T-helper 2 cell treated with Interferon-gamma antibody and Interleukin-4, amounts not matched to agents 5 μg/mL and 100 μg/mL, for 36 hours (primary cell): ENCODE results near the gene C1orf146.

Experiments used
- DNase-seq: peaks from one replicate; pipeline ENCODE4 v3.0.0; 2021; ENCODE audit warnings: low spot score
- H3K27ac Mint-ChIP-seq: one replicate; pipeline ENCODE4 v1.8.0; 2021; ENCODE audit warnings: mild to moderate bottlenecking, mixed read lengths
- H3K27me3 Mint-ChIP-seq: one replicate; pipeline ENCODE4 v1.8.0; 2021; ENCODE audit warnings: low read depth, mixed read lengths
- H3K36me3 Mint-ChIP-seq: one replicate; pipeline ENCODE4 v1.8.0; 2021; ENCODE audit warnings: low read depth, mixed read lengths
- H3K4me1 Mint-ChIP-seq: one replicate; pipeline ENCODE4 v1.8.0; 2021; ENCODE audit warnings: low read depth, mixed read lengths
- H3K4me3 Mint-ChIP-seq: one replicate; pipeline ENCODE4 v1.8.0; 2022; ENCODE audit warnings: mild to moderate bottlenecking, moderate library complexity, mixed read lengths
- H3K9me3 Mint-ChIP-seq: one replicate; pipeline ENCODE4 v1.8.0; 2021; ENCODE audit warnings: mixed read lengths

The C1orf146 gene, protein sequence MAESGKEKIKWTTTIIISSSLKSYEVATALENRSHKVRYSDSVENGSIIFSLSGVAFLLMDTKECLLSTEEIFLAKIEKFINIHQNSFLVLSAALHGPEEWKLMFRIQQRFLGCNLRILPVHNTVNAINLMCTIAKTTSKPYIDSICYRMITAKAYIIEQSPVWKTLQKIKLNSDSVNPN

DNA sequence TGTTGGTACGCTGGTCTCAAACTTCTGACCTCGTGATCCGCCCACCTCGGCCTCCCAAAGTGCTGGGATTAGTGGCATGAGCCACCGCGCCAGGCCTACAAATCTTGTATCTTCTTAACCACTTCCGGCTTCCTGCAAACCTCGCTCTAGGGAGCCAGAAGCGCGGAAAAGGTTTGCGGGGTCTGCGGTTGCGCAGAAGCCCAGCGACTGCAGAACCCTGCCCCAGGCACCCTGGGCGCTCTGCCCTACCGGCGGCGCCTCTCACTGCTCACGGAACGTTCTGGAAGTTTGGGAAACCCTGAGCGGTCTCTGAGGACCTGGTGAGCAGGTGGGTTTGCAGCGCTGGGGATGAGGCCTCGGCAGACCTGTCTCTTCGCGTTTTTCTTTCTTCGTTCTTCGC, at the start of gene C1orf146:
Gene C1orf146, plus strand, starts transcription at position 195 of the 400 bp plus-strand sequence. CDS start 13,506 bp downstream, outside the sequence.
- no peaks in the 10 kb centered on the region for H3K36me3 Mint-ChIP-seq
- no peak within 1 kb of the TSS for H3K27ac Mint-ChIP-seq
- no peaks in the 10 kb centered on the region for H3K9me3 Mint-ChIP-seq
- H3K4me1 Mint-ChIP-seq, result no peaks in the 10 kb centered on the region
- H3K27me3 Mint-ChIP-seq, result no peaks in the 10 kb centered on the region
- no peak for DNase-seq
- no peak within 1 kb of the TSS for H3K4me3 Mint-ChIP-seq

DNA sequence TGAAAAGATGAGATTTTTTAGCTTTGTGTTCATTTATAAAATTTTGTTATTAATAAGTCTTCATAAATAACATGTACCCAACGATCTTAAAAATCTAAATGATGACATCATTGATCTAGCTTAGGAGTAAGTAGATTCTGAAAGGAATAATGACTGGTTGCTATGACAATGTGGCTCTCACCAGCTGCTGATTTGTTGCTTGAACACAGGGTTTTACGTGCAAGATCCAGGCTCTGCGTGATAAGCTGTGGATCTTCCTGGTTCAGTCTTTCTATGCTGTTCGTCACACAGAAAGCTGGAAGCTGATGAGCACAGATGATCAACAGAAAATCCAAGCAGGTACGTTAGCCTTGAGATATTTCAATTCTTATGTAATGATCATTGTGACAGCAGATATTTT, 49.1 kb upstream of the C1orf146 start:
- no peaks in the 10 kb centered on the region for H3K27me3 Mint-ChIP-seq
- no peaks in the 10 kb centered on the region for H3K4me1 Mint-ChIP-seq
- H3K36me3 Mint-ChIP-seq, result no peaks in the 10 kb centered on the region
- DNase-seq, result no peak
- H3K27ac Mint-ChIP-seq, result no peak overlapping the region
- H3K9me3 Mint-ChIP-seq, result no peaks in the 10 kb centered on the region
- H3K4me3 Mint-ChIP-seq, result no peak overlapping the region

DNA sequence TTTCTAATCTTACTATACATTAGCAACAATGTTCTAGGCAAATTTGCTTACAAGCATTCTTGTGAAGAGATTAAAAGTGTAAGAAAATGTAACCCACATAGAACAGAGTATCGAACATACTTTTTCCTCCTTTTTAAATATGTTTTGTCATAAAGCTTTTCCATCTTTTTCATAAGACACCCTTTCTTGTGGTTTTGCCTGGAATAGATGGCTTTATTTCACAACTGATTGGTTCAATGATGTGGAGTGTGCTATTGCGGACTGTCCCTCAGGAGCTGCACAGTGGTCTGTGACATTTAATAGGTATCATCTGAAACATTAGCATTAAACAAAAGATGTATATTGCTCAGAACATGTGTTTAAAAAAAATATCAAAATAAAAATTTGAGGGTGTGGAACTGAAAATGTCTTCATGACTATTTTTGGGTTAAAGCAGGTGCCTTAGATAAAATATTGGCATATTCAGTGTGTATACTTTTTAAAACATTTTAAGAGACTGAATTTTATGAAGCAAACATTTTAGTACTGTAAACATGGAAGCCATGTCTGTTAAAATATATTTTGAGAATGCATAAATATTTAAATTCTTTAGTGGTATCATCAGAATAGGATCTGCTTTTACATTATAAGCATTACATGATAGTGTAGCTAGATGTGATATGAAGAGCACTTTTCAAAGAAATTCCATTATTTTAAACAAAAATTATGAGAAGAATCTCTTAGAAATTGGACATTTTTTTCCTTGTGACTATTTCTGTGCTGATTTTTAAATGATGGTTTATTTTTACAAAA, 48.3 kb upstream of the C1orf146 start:
- DNase-seq, result no peak
- Mint-ChIP-seq H3K4me1 (no peaks in the 10 kb centered on the region), H3K27ac (no peak overlapping the region), H3K36me3 (no peaks in the 10 kb centered on the region), H3K4me3 (no peak overlapping the region), H3K27me3 (no peaks in the 10 kb centered on the region), H3K9me3 (no peaks in the 10 kb centered on the region)

DNA sequence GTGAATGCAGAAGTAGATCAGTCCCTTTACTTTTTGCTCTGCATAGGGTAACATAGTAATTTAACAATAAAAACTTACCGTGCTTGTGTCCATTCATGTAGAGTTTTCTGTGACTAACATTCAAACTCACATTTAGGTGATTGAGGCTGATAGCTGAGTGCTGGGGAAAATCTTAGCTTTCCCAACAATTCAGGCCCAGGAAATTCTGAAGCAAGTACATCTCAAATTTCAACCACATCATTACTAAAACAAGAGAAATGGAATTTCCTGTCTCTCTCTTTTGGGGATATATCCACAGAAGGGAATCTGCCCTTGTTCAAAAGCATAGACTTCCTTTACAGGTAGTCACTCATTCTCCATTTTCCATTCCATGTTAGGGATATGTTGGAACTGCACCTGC, 33.1 kb upstream of the C1orf146 start:
- no peaks in the 10 kb centered on the region for H3K9me3 Mint-ChIP-seq
- DNase-seq, result no peak
- H3K36me3 Mint-ChIP-seq, result no peaks in the 10 kb centered on the region
- H3K27ac Mint-ChIP-seq, result no peak overlapping the region
- H3K27me3 Mint-ChIP-seq, result no peaks in the 10 kb centered on the region
- H3K4me3 Mint-ChIP-seq, result no peak overlapping the region
- no peaks in the 10 kb centered on the region for H3K4me1 Mint-ChIP-seq

DNA sequence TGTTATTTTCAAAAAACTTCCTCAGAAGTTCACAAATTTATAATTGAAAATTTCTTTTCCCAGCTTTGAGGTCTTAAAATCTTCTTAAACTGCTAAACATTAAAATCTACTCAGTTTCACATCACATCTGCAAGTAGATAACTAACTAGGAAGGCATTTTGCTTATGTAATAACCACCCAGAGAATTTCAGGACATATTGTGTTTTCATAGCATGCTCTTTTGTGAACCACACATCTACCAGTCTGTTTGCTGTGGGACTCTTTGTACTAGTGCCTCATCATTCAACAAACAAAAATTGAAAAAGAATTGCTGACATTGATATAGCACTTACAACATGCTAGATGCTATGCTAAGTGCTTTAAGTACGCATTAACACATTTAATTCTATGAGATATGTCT, 31.6 kb upstream of the C1orf146 start:
- Mint-ChIP-seq H3K4me1 (no peaks in the 10 kb centered on the region), H3K27me3 (no peaks in the 10 kb centered on the region), H3K36me3 (no peaks in the 10 kb centered on the region), H3K9me3 (no peaks in the 10 kb centered on the region), H3K27ac (no peak overlapping the region), H3K4me3 (no peak overlapping the region)
- DNase-seq, result no peak

DNA sequence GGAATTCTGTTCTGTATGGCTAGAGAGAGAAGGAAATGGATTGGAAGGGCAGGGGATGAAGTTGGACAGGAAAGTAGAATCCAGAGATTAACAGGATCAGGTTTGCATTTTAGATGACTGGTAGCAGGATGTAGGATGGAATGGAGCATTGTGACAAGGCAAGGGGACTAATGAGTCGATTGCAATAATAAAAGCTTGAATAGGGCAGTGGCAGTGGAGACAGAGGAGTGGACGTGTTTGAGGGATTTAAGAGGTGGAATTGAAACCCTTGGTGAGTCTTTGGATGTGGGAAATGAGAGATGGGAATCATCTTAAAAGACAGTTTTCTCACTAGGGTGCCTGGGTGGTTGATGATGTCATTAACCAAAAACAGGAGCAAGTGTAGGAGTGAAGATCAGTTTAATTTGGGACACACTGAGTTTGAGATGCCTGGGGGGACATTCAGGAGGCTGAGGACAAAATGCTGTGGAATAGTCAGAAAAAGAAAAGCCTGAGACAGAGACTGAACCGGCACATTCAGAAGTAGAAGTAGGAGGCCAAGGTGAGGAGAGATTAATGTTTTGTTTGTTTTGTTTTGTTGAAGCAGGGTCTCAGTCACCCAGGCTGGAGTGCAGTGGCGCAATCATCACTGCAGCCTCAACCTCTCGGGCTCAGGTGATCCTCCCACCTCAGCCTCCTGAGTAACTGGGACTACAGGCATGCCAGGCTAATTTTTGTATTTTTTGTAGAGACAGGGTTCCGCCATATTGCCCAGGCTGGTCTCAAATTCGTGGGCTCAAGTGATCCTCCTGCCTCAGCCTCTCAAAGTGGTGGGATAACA, 29.1 kb upstream of the C1orf146 start:
- no peaks in the 10 kb centered on the region for H3K9me3 Mint-ChIP-seq
- DNase-seq, result no peak
- H3K4me1 Mint-ChIP-seq, result peaks cover 8% of the 10 kb centered on the region
- H3K27ac Mint-ChIP-seq, result no peak overlapping the region
- no peak overlapping the region for H3K4me3 Mint-ChIP-seq
- no peaks in the 10 kb centered on the region for H3K27me3 Mint-ChIP-seq
- H3K36me3 Mint-ChIP-seq, result no peaks in the 10 kb centered on the region

DNA sequence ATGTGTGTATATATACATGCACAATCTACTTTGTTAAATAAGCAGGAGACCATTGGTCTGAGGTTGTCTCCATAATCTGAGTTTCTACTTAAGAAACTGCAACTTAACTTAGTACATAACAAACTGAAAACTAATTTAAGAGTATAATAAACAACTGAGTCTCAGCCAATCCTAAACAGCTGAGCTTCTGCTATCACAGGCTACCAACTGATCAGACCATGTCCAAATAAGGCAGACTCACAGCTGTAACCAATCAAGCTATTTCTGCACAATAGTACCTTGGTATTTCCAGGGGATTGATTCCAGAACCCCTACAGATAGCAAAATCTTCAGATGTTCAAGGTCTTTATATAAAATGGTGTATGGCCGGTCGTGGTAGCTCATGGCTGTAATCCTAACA, 26.0 kb upstream of the C1orf146 start:
- Mint-ChIP-seq H3K27ac (no peak overlapping the region), H3K4me1 (peaks cover 15% of the 10 kb centered on the region), H3K27me3 (no peaks in the 10 kb centered on the region), H3K36me3 (no peaks in the 10 kb centered on the region), H3K4me3 (no peak overlapping the region), H3K9me3 (no peaks in the 10 kb centered on the region)
- no peak for DNase-seq

DNA sequence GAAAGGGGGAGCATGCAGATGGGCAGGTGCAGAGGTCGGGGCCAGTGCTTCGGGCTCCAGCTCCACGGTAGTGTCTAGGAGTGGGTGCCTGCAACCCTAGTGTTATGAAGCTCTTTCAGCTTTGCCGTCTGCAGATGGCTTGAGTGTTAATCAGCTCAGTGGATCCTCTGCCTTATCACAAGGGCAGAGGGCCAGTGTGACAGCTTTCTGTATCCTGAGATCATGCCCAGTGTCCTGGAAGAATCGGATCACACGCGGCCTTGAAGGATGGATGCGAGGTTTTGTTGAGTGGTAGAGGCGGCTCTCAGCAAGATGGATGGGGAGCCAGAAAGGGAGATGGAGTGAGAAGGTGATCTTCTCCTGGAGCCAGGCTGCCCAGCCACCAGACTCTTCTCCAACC, 25.5 kb upstream of the C1orf146 start:
- Mint-ChIP-seq H3K27me3 (no peaks in the 10 kb centered on the region), H3K27ac (no peak overlapping the region), H3K36me3 (no peaks in the 10 kb centered on the region), H3K4me3 (no peak overlapping the region), H3K9me3 (no peaks in the 10 kb centered on the region), H3K4me1 (peaks cover 20% of the 10 kb centered on the region)
- DNase-seq, result no peak

DNA sequence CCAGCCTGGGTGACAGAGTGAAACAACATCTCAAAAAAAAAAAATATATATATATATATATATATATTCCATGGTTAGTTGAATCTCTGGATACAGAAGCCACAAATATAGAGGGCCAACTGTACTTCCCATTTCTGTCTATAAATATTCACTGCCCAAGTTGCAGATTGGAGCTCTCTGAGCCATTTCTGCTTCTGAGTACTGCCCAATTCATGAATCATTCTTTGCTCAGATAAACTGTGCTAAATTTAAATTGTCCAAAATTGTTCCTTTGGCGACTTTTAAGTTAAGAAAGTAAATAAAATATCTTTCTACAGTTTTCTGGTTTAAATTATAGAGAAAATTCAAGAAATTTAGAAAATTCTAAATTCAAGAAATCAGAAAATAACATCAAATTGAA, 23.2 kb upstream of the C1orf146 start:
- no peak for DNase-seq
- H3K27ac Mint-ChIP-seq, result no peak overlapping the region
- H3K27me3 Mint-ChIP-seq, result no peaks in the 10 kb centered on the region
- H3K4me1 Mint-ChIP-seq, result peaks cover 20% of the 10 kb centered on the region
- no peak overlapping the region for H3K4me3 Mint-ChIP-seq
- no peaks in the 10 kb centered on the region for H3K36me3 Mint-ChIP-seq
- no peaks in the 10 kb centered on the region for H3K9me3 Mint-ChIP-seq

DNA sequence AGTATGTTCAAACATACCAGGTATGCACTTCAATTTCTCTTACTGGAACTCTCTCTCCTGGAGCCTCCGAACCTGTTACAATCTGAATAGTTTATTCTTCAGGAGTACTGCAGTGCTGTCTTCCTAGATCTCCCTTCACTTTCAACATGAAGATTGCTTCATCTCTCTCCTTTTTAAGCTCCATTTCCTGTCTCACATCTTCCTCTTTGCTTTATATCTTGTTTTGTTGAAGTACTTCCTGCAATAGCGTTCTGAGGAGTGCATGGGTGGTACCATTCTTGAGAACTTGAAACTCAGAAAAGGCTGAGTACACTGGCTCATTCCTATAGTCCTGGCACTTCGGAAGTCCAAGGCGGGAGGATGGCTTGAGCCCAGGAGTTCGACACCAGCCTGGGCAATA, 15.7 kb upstream of the C1orf146 start:
- Mint-ChIP-seq H3K36me3 (peaks cover 17% of the 10 kb centered on the region), H3K27ac (peak overlapping the region; percentile 83), H3K4me3 (peak overlapping the region; percentile 35), H3K9me3 (peaks cover 30% of the 10 kb centered on the region), H3K27me3 (no peaks in the 10 kb centered on the region), H3K4me1 (peaks cover 25% of the 10 kb centered on the region)
- no peak for DNase-seq

DNA sequence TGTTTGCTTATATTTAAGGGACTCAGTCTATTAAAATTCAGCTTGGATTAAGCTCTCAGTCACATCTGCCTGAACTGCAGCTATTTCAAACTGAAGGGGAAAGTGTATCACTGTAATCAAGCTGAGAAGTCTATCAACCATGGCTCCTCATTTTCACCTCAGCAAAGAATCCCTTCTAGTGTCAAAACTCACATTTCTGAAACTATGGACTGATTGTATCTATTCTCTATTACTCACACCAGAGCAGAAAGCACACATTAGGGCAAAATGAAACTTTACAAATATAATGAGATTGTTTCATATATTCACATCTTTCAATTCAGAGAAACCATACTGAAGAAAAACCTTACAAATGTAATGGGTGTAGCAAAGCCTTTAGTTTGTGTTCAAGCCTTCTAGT, 14.6 kb upstream of the C1orf146 start:
- H3K4me1 Mint-ChIP-seq, result peaks cover 25% of the 10 kb centered on the region
- DNase-seq, result no peak
- H3K27me3 Mint-ChIP-seq, result no peaks in the 10 kb centered on the region
- peak overlapping the region; percentile 62 for H3K4me3 Mint-ChIP-seq
- H3K36me3 Mint-ChIP-seq, result peaks cover 17% of the 10 kb centered on the region
- H3K9me3 Mint-ChIP-seq, result peaks cover 30% of the 10 kb centered on the region
- H3K27ac Mint-ChIP-seq, result peak overlapping the region; percentile 83

DNA sequence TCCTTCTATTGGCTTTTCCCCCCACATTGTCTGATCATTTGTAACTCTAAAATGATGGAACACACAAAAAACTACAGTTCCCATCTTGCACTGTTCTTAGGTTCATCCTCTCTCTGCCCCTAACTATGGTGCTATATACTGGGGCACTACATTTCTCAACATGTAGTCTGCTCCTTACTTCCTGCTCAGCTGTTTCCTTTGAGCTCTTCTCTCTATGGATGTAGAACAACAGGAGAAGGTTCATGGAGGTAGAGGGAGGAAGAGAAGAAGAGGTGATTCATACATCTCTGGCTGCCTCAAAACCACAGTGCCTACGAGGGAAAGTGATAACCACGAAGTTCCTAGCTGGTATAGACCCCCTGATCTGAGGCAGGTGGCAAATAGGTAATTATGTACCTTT, 7.0 kb upstream of the C1orf146 start:
- Mint-ChIP-seq H3K9me3 (peaks cover 4% of the 10 kb centered on the region), H3K36me3 (no peaks in the 10 kb centered on the region), H3K4me3 (no peak overlapping the region), H3K27ac (no peak overlapping the region), H3K4me1 (peaks cover 14% of the 10 kb centered on the region), H3K27me3 (no peaks in the 10 kb centered on the region)
- no peak for DNase-seq

DNA sequence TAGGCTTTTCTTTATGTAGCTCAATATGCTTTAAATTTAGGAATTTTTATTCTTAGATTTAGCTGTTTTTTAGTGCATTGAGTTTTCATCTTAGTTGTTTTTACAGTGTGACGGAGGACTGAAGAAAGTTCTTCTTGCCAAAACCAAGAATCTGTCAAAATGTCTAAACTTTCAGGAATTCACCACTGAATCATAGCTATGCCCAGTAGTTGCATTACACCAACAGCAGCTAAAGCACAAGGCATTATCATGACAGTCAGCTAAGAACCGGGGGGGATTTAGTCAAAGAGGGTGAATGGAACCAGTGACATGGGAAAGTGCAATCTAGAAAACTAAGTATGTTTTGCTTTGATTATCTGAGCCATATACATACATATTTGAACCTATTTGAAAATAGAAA, 6.5 kb upstream of the C1orf146 start:
- Mint-ChIP-seq H3K4me1 (peaks cover 14% of the 10 kb centered on the region), H3K9me3 (peaks cover under 1% of the 10 kb centered on the region), H3K36me3 (no peaks in the 10 kb centered on the region), H3K4me3 (no peak overlapping the region), H3K27me3 (no peaks in the 10 kb centered on the region), H3K27ac (no peak overlapping the region)
- DNase-seq, result no peak

DNA sequence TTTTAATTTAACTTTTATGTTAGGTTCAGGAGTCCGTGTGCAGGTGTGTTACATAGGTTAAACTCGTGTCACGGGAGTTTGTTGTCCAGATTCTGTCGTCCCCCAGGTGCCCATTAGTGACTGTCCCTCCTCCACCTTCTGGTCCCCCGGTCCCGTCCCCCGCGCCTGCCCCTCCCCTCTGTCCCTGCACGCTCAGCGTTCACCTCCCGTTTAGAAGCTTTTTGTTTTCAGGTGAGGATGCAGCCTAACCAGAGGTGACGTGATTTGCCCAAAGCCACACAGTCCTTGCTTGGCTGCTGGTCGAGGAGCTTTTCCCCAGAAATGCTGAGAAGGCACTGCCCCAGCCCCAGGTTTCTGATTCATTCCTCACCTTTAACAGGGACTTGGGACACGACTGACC, 844 bp downstream of the C1orf146 start:
- no peak overlapping the region for H3K27ac Mint-ChIP-seq
- no peaks in the 10 kb centered on the region for H3K9me3 Mint-ChIP-seq
- H3K27me3 Mint-ChIP-seq, result no peaks in the 10 kb centered on the region
- no peak overlapping the region for H3K4me3 Mint-ChIP-seq
- no peak for DNase-seq
- H3K36me3 Mint-ChIP-seq, result no peaks in the 10 kb centered on the region
- no peaks in the 10 kb centered on the region for H3K4me1 Mint-ChIP-seq
